Measurements from ENCODE around the gene RBM20. TPM values are rescaled to one million over a fixed set of nuclear protein-coding genes. Genes with fewer than 3 reads are reported as not detected.

RBM20 gene
- total RNA-seq, 1 experiment from 2014 or later = 0.10 TPM

- no TSS peak for BruUV-seq (replicated peaks)
- in situ Hi-C loops (cut with HindIII; ENCODE audit: low pct_unique_long_range_greater_than_20kb, low sequenced_read_pairs) = no loop called here
- CTCF ChIA-PET = no interaction called here
These were observed 107.7 kb downstream of the RBM20 start for GRCh38 chr10:110751850-110752249.

DNA sequence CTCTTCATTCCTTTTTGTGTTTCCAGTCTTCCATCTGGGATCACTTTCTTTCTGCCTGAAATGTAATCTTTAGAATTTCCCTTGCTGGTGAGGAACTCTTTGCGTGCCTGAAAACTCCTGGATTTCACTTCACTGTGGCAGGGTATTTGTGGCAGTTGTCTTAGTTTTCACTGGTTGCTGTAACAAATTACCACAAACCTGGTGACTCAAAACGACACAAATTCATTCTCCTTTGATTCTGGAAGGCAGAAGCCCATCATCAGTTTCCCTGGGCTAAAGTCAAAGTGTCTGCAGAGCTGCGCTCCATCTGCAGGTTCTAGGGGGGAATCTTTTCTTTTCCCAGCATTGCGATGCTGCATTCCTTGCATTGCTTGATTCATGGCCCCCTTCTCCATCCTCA lies 109.3 kb downstream of the RBM20 start:
- intact Hi-C loops (cut with micrococcal nuclease; ENCODE audit: unreplicated experiment) (no loop called here), in situ Hi-C loops (cut with HindIII; ENCODE audit: low pct_unique_long_range_greater_than_20kb, low sequenced_read_pairs) (no loop called here)
- no peak overlapping the region for H3K4me3 ChIP-seq (ENCODE audit: low read depth in 2 of 2, low read length in 2 of 2)
- H3K4me1 ChIP-seq (ENCODE audit: control insufficient read depth, insufficient read depth, low read length) = no peaks in the 10 kb centered on the region
- POLR2A ChIA-PET = no interaction called here
- peaks cover 8% of the 10 kb centered on the region; the same call in 1 of the 2 replicates for H3K27me3 ChIP-seq (ENCODE audit: control insufficient read depth, insufficient read depth, low read length)
- DNase-seq (ENCODE audit: low read depth, low spot score) (no peak), ATAC-seq (no peak)
- no peak overlapping the region for H3K27ac ChIP-seq (ENCODE audit: low read length)
- no TSS peak for BruUV-seq (replicated peaks)
- no peaks in the 10 kb centered on the region for H3K36me3 ChIP-seq (ENCODE audit: control insufficient read depth, insufficient read depth, low read length)
- CTCF ChIA-PET = no interaction called here
- no peak for TF ChIP-seq CTCF (IDR thresholded peaks at IDR 0.05)
- no peak for TF ChIP-seq SIN3A (IDR thresholded peaks at IDR 0.05; ENCODE audit: borderline replicate concordance, insufficient read depth, low read depth, low read length)
- TF ChIP-seq REST (IDR thresholded peaks at IDR 0.05; ENCODE audit: insufficient read depth in 1 of 2, low read depth in 2 of 2, low read length in 1 of 2) = no peak
- TF ChIP-seq POLR2AphosphoS5 (IDR thresholded peaks at IDR 0.05; ENCODE audit: low read depth, low read length) = no peak
- TF ChIP-seq TCF7L2 (IDR thresholded peaks at IDR 0.05; ENCODE audit: low read depth, low read length) = no peak
- no peaks in the 10 kb centered on the region; the same call in 1 of the 2 replicates for H3K9me3 ChIP-seq (ENCODE audit: control insufficient read depth, insufficient read depth, low read depth, low read length)

More at GRCh38 chr10:110751850-110752249, 107.7 kb downstream of the RBM20 start:
- Histone ChIP-seq H3K27me3 (ENCODE audit: control insufficient read depth, insufficient read depth, low read length) (peaks cover 8% of the 10 kb centered on the region; the same call in 1 of the 2 replicates), H3K9me3 (ENCODE audit: control insufficient read depth, insufficient read depth, low read depth, low read length) (no peaks in the 10 kb centered on the region; the same call in 1 of the 2 replicates), H3K27ac (ENCODE audit: low read length) (no peak overlapping the region), H3K4me3 (ENCODE audit: low read depth in 2 of 2, low read length in 2 of 2) (no peak overlapping the region), H3K4me1 (ENCODE audit: control insufficient read depth, insufficient read depth, low read length) (no peaks in the 10 kb centered on the region), H3K36me3 (ENCODE audit: control insufficient read depth, insufficient read depth, low read length) (no peaks in the 10 kb centered on the region)
- POLR2A ChIA-PET = no interaction called here
- intact Hi-C loops (cut with micrococcal nuclease; ENCODE audit: unreplicated experiment) = no loop called here
- no peak for DNase-seq (ENCODE audit: low read depth, low spot score)
- no peak for TF ChIP-seq REST (IDR thresholded peaks at IDR 0.05; ENCODE audit: insufficient read depth in 1 of 2, low read depth in 2 of 2, low read length in 1 of 2)
- no peak for TF ChIP-seq SIN3A (IDR thresholded peaks at IDR 0.05; ENCODE audit: borderline replicate concordance, insufficient read depth, low read depth, low read length)
- no peak for ATAC-seq

Data from Panc1 (cell line).